Suprapubic skin (tissue), 4 donors: ENCODE results near the gene CLEC16A.

Experiments used
- CTCF ChIP-seq, 2 donors: fragments of 200-600 bp in 1 of 2; fragments of 450-650 bp in 1 of 2; sonication (generic) in 1 of 2; IDR thresholded peaks; one replicate each; pipeline ENCODE4 v1.5.1; 2016 to 2019; ENCODE audit warnings: antibody characterized with exemption in 2 of 2, mild to moderate bottlenecking in 1 of 2, moderate library complexity in 1 of 2
- EP300 ChIP-seq: sonication (generic); formaldehyde crosslinking; IDR thresholded peaks from one replicate; pipeline ENCODE4 v1.6.1; 2017; ENCODE audit warnings: antibody characterized with exemption
- POLR2A ChIP-seq, 2 donors: fragments of 450-650 bp; IDR thresholded peaks; one replicate each; pipeline ENCODE4 v1.6.1; 2017; ENCODE audit warnings: antibody characterized with exemption in 2 of 2, mild to moderate bottlenecking in 2 of 2, moderate library complexity in 2 of 2
- POLR2AphosphoS5 ChIP-seq, 3 donors: sonication (generic); formaldehyde crosslinking; IDR thresholded peaks; one replicate each; pipeline ENCODE4 v1.6.1; 2017; ENCODE audit warnings: antibody characterized with exemption in 3 of 3

- TF ChIP-seq CTCF (IDR thresholded peaks at IDR 0.05): no peak
- no peak for TF ChIP-seq POLR2A (IDR thresholded peaks at IDR 0.05)
- TF ChIP-seq EP300: no peak
- TF ChIP-seq POLR2AphosphoS5 (IDR thresholded peaks at IDR 0.05): no peak
Observed at GRCh38 chr16:11080999-11081630, 136.8 kb downstream of the CLEC16A start.
